ENCODE data around the gene MYLK.

The MYLK gene

DNA sequence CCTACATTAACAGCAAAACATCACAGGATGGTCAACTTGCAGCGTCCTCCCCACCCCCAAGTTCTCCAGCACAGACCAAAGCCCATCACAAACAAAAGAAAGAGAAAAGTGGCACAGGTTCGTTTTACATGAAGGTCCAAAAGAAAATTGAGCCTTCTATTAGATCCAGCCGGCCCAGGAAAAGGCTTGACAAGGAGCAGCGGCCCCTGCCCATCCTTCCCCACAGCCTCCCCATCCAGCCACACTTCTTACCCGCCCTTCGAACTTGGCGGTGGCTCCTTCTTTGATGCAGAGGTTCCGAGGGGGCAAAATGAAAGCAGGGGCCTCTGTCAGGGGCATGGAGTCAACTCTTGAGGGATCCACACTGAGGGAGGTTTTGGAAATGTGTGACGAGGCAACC, 90.7 kb downstream of the MYLK start:
- DNase-seq (ENCODE audit: low read depth, low spot score): no peak

DNA sequence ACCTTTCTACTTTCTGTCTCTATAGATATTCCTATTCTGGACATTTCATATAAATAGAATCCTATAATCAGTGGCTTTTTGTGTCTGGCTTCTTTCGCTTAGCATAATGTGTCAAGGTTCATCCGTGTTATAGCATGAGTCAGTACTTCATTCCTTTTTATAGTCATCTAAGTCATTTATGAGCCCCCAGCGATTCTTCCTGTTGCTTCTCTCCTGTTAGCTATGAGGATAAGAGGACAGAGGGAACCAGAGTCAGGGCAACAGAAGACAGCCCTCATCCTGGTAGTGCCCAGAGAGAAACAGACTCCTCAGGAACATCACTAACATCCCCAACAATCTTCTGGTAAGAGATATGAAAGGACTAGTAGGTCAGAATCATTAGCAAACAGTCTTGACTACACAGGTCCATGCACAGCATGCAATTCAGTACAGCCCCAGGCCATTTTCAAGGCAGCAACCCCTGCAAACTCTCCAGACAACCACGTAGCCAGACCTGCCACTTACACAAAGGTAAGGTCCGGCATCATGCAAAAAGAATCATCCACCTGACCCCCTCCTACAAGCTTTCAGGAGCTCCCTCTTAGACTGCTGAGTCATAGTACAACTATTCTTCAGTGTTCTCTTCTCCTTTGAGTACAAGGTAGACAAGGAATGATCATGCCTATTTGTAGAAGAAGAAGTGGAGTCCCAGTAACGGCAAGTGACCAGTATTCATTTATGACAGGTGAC, 91.5 kb downstream of the MYLK start:
- no peak for DNase-seq (ENCODE audit: low read depth, low spot score)

DNA sequence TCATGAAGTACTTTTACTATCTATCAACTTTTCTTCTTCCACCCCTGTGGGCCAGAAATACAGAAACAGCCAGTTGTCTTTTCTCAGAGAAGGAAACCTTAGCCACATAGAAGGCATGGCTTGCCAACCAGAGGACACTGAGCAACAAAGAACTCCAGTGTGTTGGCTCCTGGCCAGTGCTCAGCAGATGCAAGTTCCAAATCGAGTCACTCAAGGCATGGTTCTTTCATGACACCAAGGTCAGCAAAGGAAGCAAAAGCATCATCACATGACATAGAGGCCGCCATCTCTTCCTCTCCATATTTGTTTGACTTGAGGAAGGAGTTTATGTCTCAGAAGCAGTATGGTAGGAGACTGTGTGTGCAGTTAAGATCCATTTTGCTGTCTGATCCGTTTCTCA, 92.2 kb downstream of the MYLK start:
- no peak for DNase-seq (ENCODE audit: low read depth, low spot score)

DNA sequence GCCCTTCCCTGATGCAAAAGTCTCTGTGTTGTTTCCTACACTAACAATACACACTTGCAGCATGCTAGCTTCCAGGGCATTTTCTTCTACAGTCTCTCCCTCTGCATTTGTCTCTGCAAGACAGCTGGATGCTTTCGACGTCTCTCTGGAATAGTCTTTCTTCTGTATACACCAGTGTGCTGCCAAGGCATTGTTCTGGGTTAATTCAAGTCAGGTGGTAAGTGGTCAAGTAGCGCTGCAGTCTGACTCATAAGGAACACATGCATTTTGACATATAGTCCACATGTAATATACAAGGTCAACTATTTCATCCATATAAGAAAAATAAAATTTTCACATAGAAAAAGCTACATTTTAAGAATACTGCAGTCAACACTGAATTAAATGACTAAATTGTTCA, 92.7 kb downstream of the MYLK start:
- no peak for DNase-seq (ENCODE audit: low read depth, low spot score)

DNA sequence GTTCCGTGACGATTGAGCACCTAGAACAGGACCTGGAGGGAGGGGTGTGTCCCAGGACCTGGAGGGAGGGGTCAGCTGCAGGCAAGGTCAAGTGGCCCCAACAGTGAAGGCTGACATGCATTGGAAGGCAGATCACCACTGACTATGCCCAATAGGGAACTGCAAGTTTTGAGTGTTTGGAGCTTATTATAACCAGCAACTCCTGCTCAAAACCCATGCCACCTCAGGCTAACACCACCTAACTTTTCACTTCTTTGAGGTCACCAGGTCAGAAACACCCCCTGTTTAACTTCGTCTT, 93.1 kb downstream of the MYLK start:
- DNase-seq (ENCODE audit: low read depth, low spot score): no peak

DNA sequence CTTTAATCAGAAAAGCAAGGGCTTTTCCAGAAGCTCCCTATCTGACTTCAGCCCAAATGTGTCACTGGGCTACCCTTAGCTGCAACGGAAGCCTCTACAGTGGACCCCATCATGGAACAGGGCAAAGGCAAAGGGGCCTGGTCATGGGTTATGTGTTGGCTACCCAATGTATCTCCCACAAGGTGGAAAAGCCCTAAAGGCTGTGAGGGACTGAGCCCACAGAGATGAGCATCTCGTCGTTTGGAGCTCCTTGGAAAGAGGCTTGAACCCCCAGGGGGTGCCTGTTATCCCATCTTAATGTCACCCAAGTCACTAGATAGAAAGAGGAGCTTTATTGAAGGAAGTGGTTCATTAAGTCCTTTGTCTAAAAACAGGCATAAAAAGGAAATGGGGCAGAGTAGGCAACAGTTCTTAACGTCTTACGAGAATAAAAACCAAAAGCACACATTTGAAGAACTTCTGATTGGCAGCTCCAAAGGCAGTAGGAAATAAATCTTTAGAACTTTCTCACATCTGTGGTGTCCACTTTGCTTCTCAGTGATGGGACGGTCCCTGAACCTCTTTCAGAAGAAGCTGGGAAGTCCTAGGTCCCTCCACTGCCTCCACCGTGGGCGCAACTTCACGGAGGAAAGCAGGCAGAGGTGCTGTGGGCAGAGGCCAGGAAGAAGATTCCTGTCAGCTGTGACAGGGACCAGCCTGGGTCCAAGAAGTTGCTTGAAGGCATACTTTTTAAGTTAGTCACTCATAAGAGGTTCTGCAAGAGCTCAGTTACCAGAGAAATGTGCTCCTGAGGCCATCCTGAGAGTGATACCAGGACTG, 93.7 kb downstream of the MYLK start:
- no peak for DNase-seq (ENCODE audit: low read depth, low spot score)

DNA sequence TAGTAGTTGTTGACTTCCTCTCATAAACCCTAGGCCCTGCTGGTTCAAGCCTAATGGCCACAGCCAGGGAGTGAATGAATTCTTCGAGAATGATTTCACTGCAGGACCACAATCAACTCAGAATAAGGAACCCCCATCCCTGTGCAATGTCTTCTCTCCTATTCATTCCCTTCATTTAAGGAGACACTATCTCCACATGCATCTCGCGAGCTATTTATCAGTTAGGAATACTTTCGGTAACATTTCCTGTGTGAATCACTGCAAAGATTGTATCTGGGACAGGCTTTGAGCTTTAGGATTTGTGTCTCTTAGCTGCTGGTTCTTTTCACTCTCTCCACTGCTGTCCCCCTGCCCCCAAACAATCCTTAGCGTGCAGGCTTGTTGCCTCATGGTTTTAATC, 94.4 kb downstream of the MYLK start:
- no peak for DNase-seq (ENCODE audit: low read depth, low spot score)

DNA sequence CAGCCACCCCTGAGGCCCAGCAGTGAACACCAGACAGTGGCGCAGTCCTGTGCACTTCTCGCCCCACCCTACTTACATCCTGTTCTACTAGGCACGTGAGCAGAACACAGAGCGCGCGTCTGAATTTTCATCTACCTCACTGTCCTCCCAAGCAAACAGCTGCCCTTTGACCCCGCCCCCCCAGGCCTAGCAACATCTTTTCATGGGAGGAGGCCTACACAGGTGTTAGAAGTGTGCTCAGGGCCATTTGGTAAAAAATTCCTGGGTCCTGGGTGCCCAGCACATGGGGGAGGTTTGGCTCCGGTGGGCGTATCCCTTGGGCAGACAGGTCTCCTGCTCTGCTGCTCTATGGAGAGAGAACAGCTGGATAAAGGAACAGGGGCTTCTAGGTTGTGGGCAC, 95.0 kb downstream of the MYLK start:
- no peak for DNase-seq (ENCODE audit: low read depth, low spot score)

DNA sequence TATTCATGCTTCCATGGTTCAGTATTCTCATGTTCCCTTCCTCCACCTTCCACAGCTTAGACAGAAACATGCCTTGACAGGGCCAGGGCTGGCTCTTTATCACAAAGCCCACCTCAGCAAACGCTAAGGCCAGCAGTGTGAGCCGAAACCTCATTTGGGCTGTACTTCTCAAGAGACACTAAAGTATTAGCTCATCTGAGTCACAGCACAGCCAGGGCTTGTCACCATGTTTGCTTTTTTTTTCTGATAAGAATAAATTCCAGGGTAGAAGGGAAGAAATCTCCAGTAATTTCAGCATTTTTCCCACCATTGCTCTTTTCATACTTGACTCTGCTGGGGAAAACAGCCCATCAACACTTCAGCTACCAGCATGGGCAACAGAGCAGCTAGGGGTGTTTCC, 95.4 kb downstream of the MYLK start:
- DNase-seq (ENCODE audit: low read depth, low spot score): no peak

DNA sequence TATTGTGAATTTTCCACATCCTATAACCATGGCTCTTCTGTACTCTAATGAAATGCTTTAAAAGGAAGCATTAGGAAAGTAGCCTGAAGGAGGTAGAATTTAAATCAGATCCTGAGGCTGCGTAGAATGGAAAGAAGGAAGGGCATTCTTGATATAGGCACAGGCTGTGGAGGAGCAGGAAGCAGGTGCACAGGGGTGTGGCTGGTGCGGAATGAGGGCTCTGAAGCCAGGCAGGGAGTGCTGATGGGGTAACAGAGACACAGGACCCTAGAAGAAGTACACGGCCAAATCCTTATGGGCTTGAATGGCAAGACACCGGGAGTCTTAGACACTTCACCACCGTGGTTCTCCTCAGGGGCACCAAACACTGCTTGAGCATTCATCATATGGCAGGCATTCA, 97.0 kb downstream of the MYLK start:
- no peak for DNase-seq (ENCODE audit: low read depth, low spot score)

DNA sequence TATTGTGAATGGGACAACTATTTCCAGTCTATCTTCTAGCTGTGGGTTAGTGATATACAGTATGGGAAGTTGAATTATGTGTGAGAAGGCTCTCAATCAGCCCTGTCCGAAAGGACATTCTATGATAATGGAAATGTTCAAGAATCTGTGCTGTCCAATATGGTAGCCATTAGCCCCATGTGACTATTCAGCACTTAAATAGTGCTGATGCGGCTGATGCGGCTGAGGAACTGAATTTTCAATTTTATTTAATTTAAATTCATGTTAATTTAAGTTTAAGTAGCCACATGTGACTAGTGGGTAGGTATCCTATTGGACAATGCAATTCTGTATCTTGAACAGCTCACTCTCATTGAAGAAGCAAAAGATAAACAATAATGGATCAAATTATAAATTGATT, 98.5 kb downstream of the MYLK start:
- no peak for DNase-seq (ENCODE audit: low read depth, low spot score)

DNA sequence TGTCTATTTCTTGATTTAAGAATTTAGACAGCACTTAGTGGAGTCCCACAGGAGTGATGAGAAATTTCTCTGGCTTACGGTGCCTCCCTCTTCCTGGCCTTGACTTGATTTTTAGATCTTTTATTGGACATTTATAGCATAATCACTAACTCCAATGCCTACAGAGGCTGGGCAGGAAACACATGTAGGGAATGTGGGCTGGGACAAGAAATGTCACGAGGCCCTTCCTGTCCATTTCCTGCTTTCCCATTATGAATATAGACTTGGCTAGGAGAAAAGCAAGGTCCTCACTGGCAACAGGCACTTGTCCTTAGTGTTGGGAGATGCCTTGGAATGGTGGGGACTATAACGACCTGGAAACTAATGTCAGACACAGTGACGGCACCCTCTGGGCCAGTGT, 100.3 kb downstream of the MYLK start:
- DNase-seq (ENCODE audit: low read depth, low spot score): no peak

DNA sequence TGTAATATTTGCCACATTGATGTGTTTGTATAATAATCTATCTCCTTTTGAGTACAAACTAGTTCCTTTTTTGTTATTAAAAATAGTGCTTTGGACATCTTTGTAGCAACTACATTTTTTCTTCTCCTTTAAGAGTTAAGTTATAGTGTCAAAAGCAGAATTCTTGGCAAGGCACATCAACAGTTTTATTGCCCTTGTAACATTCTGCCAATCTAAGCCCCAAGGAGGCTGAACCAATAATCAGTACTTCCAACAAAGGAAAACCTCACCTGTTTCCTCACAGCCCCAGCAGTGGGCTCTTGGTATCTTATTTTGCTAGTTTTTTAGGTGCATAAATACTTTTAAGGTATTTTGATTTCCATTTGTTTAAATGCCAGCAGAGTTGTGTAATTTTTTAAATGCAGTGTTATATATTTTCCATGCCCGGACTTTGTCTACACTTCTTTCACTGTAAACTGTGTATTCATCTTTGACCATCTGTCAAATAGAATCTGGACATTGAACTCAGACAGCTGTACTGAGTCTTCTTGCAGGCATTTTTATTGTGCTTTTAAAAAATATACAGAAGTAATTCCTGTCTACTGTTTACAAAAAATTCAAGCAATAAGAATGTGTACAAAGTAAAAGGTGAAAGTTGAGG, 101.0 kb downstream of the MYLK start:
- no peak for DNase-seq (ENCODE audit: low read depth, low spot score)

DNA sequence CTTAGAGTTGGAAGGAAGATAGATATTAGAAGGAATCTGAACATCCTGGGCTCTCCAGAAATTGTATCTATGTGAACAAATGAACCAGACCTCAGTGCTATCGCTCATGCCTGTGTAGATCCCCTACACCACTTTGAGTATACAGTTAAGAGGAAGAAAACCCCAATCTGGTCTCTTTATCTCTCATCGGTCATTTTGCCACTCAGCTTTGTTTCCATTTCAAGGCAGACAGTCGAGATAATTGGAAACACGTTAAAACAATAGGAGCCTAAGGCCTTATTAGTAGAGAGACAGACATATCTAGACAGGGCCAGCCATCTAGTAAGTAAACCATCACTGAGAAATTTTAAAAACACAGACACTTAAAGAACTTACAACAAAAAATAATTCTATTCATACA, 101.6 kb downstream of the MYLK start:
- no peak for DNase-seq (ENCODE audit: low read depth, low spot score)

DNA sequence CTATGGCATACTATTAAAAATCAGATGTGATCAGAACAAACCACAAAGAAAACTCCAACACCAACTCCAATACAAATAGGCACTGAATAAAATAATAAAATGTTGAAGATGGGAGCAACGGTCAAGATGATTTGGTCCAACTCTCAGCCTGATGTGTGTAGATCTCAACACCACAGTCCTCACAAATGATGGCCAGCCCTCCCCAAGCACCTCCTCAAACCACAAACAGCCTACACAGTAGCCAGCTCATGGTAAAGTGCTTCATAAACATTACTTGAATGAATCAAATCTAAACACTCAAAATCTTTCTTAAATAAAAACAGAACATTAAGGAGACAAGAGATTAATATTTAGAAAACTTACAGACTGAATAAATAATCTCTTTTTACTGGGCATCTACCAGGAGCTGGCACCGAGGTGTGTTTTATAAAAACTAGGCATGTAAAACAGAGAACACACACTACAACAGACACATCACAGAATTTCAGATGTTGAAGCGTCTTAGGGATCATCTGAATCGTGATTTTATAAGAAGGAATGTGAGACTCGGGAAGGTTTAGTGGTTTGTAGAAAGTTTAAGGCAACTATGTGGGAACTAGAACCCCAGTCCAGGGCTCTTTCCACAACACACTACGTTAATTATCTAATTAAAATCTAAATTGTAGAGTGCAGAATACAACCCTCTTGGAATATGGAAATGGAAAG, 102.4 kb downstream of the MYLK start:
- no peak for DNase-seq (ENCODE audit: low read depth, low spot score)

DNA sequence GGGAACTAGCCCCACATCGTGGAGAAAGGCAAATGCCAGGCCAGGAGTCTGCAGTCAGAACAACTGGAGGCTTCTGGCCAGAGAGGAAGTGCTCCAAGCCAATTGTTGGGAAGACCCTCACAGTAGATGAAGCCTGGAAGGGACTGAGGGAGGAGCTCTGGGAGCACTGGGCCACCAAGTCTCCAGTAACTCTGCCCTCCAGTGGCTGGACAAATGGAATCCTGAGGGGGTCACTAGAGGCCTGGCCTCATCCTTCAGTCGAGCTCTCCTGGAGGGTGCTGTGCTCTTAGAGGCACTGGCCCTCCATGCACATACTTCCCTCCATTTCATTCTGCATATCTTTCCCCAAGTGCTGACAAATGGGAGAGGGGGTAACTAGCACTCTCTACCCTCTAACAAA, 103.0 kb downstream of the MYLK start:
- DNase-seq (ENCODE audit: low read depth, low spot score): no peak

DNA sequence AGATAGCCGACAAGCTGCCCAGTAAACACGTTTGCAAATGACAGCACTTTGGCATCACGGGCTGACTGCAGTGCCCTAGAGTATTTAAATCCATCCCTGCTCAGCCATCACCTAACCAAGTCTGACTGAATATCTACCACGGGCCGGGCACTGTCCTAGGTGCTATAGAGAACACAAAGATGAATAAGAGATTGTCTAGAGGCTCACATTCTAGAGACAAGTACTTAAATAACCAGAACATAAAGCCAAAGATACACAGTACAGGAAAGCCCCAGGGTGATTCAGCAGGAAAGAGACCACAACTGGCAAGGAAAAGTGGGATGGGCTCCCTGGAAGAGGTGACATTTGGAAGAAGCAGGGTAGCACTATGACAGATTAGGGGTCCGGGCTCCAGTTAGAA, 103.5 kb downstream of the MYLK start:
- no peak for DNase-seq (ENCODE audit: low read depth, low spot score)

DNA sequence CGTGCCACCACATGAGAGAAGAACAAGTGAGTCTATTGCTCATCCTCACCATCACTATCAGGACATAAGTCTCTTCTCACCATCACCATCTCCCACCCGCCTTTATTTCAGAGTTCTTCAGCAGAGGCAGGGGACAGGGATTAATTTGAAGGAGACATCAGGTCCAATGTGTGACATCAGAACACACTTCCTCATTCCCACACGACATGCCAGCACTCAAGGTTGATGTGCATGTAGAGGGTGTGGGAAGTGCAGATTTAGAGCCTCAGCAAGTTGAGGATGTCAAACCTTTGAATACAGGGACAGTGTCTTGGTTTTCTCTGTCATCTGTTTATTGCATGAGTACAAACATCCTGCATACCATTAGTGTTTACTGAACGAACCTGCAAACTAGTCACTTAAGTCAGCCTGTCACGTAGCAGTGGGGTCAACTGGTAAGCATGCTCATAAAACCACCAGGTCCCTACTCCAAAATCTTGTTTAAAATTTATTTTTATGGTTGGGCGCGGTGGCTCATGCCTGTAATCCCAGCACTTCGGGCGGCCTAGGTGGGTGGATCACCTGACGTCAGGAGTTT, 104.4 kb downstream of the MYLK start:
- no peak for DNase-seq (ENCODE audit: low read depth, low spot score)

DNA sequence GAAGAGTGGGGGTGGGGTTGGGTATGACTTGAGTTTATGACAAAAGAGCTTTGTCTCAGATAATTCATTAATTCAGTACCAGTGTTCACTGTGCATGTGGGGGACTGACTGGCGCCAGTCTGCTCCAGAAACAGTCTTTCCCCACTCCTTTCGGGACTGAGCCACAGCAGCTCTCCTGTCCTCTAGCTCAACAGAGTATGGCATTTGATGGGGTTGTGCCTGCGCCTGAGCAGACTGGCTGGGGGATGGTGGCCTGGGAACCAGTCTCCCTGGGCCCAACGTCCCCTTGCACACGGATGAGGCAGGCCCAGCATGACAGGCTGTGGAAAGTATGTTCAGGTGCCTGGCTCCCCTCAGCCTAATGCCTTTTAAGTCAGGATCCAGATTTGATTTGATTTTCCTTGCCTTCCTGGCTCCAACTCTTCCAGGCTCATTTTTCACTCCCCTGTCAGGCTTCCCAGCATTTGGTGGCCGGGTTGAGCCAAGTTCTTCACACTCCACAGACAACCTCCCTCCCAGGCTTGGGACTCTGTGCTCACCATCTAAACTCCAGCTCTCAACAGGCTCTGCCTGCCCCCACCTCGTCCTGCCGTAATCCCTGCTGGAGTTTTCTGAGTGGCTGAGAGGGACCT, 105.0 kb downstream of the MYLK start:
- DNase-seq (ENCODE audit: low read depth, low spot score): no peak

DNA sequence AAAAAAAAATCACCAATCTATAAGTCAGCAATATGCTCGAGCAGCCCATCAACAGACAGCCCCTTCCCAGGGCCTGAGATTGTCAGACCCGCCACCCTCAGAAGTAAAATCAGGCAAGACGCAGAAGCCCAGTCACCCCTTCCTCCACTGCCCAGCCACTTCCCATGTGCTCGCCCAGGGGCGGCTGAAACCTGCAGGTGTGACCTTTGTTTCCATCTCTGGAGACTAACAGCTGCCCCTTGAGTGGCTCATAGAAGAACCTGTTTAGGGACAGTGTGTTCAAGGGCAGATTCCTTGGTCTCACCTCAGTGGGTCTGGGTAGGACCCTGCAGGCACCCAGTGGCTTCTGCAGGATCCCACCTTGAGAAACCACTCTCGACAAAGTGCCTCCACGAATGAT, 105.6 kb downstream of the MYLK start:
- no peak for DNase-seq (ENCODE audit: low read depth, low spot score)

DNA sequence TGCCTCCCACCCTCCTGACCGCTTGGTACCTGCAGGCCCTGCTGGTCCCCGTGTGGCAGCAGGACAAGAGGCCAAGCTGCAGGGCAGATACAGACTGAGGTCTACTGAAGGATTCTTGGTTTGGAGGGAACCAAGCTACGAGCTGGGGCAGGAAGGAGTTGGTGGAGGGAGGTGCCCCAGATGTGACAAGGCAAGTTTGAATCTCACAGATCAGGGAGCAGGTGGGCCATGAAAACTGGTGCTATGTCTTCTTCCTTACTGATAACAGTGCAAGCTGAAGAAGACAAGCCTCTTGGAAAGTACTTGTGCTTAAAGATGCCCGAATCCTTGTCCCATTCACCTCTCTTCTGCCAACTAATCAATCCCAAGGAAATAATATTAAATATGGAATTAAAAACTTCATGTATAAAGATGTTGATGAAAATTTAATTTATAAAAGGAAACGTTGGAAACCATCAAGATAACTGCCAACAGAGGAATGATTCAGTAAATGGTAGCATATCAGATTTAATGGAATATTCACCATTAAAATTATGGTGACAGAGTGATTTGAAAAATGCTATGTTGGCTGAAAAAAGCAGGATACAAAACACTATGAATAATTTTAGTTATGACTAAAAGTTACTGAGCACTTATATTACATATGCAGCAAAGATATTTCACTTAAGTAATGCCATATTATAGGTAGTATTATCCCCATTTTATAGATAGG, 107.9 kb downstream of the MYLK start:
- DNase-seq (ENCODE audit: low read depth, low spot score): no peak

All from iPS DF 19.7 (cell line).